Stimulated activated CD8-positive, alpha-beta memory T cell treated with anti-CD3 and anti-CD28 coated beads, Interleukin-15, amount 100 ng/mL, for 1 hour (primary cell): ENCODE results near the gene HNRNPU.
A peak's percentile ranks its signal among the peaks of the same experiment; 100 is the strongest.

ENCODE experiments used
- DNase-seq: peaks from one replicate; pipeline ENCODE4 v3.0.0-alpha.2; 2020; ENCODE audit warnings: low read depth

HNRNPU gene

GRCh38 chr1:244862699-244863490 is 1.4 kb downstream of the HNRNPU start:
- DNase-seq = peak; percentile 93

GRCh38 chr1:244862354-244862698 is 2.0 kb downstream of the HNRNPU start:
- DNase-seq = no peak

GRCh38 chr1:244861683-244862082 is 2.7 kb downstream of the HNRNPU start:
- DNase-seq = no peak

GRCh38 chr1:244860914-244861610 is 3.3 kb downstream of the HNRNPU start:
- no peak for DNase-seq

- DNase-seq = no peak
Measured at GRCh38 chr1:244860078-244860477, 4.3 kb downstream of the HNRNPU start.

GRCh38 chr1:244858357-244858756 is 6.0 kb downstream of the HNRNPU start:
- DNase-seq = no peak

GRCh38 chr1:244857761-244858160 is 6.6 kb downstream of the HNRNPU start:
- no peak for DNase-seq

- no peak for DNase-seq
Measured at GRCh38 chr1:244854865-244855578, 9.3 kb downstream of the HNRNPU start.

GRCh38 chr1:244854166-244854565 is 10.2 kb downstream of the HNRNPU start:
- DNase-seq = no peak

GRCh38 chr1:244852694-244853093 is 11.6 kb downstream of the HNRNPU start:
- no peak for DNase-seq

GRCh38 chr1:244851546-244852231 is 12.7 kb downstream of the HNRNPU start:
- no peak for DNase-seq

- no peak for DNase-seq
Measured at GRCh38 chr1:244850896-244851295, 13.4 kb downstream of the HNRNPU start.

GRCh38 chr1:244850099-244850852 is 14.1 kb downstream of the HNRNPU start:
- no peak for DNase-seq

- no peak for DNase-seq
Measured at GRCh38 chr1:244849189-244849866, 15.0 kb downstream of the HNRNPU start.

GRCh38 chr1:244846653-244847052 is 17.7 kb downstream of the HNRNPU start:
- DNase-seq = no peak

- no peak for DNase-seq
Measured at GRCh38 chr1:244844155-244845121, 19.9 kb downstream of the HNRNPU start.

GRCh38 chr1:244843148-244843978 is 21.0 kb downstream of the HNRNPU start:
- no peak for DNase-seq

GRCh38 chr1:244841273-244841927 is 22.9 kb downstream of the HNRNPU start:
- no peak for DNase-seq
